Ramos (cell line): ENCODE results near the gene POLR1F.

Experiments
- in situ Hi-C: fragments of 300-500 bp; cut with MboI; formaldehyde crosslinking; loops from one replicate; pipeline ENCODE4 v1.14.3; 2022; ENCODE audit warnings: low sequenced_read_pairs; ENCODE audit not compliant: unreplicated experiment

POLR1F gene

DNA sequence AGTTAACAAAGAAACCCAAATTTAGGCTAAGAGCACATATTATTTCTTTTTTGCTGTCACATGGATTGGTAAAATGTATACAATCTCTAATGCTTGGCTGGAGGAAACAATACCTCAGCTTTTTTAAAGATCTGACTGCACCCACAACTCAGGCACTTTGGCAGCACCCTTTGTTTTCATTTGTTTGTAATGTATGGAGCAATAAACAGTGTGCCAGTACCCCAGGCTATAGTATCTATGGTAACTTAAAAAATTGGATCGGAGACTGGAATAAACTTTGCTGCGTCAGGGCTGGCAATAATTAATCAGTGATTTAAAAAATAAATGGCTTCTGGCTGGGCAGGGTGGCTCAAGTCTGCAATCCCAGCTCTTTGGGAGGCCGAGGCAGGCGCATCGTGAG is 27.2 kb downstream of the POLR1F start:
- in situ Hi-C loops: no loop called here

DNA sequence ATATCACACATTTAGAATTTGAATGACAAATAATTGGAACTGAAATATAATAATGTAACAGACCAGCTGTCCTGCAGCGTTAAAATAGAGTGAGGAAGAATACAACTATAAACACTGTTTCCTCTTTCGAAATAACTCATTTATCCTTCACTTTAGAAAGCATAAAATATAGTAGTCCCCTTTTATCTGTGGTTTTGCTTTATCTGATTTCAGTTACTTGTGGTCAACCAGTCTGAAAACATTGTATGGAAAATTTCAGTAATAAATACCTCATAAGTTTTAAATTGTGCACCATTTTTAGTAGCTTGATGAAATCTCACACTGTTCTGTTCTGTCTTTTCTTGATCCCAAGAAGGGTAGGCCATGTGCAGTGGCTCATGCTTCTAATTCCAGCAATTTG is 31.7 kb downstream of the POLR1F start:
- in situ Hi-C loops: no loop called here

DNA sequence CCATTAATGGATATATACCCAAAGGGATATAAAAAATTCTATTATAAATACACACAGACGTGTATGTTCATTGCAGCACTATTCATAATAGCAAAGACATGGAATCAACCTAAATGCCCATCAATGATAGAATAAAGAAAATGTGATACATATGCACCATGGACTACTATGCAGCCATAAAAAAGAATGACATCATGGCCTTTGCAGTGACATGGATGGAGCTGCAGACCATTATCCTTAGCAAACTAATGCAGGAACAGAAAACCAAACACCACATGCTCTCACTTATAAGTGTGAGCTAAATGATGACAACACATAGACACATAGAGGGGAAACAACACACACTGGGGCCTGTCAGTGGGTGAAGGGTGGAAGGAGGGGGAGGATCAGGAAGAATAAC is 33.0 kb downstream of the POLR1F start:
- in situ Hi-C loops: no loop called here

DNA sequence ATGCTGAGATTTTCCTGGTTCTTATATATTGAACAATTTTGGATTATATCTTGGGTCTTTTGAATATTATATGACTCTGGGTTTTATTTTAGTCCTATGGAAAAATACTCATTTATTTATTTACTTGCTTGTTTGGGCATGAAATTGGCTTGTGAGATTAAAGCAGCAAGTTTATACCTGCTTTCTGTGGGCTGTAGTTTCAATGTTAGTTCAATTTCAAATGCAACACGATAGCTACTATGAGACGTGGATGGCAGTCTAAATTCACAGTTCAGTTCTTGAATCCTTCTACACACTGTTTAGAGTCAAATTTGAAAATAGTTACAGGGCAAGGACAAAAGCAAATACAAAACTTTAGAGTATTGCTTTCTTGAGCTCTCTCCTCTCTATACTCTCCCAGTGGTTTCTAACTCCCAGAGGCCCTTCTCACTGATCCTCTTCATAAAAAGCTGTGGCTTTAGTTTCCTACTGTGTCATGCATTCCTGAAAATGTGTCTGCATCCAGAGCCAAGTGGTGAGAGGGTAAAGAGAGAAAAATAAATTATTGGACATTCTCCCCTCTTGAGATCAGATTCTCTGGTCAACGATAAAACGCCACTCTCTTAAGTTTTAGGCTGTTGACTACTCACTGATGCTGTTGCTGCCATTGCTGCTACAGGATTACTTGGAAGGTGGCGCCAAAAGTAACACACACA is 34.4 kb downstream of the POLR1F start:
- in situ Hi-C loops: loop anchor here (25.0 kb wide), 1 partner anchor 1312 kb away; no protein-coding TSS in a partner anchor

DNA sequence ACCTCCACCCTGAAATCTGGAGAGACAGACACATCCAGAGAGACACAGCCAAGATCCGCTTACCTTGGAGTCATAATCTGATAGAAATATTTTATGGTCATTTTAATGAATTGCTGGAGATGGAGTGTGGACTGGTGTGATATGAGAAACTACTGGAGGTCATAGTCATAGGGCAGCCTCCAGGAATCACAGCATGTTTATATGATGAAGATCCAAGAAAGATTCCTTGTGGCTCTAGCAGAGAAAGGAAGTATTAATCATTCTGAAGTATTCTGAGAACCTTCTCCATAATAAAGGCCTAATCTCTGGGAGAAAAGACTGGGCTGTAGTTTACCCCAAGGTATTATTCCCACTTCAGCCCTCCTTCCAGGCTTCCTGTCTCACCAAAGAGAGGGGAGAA is 38.0 kb downstream of the POLR1F start:
- in situ Hi-C loops: loop anchor here (25.0 kb wide), 1 partner anchor 1309 kb away; no protein-coding TSS in a partner anchor

DNA sequence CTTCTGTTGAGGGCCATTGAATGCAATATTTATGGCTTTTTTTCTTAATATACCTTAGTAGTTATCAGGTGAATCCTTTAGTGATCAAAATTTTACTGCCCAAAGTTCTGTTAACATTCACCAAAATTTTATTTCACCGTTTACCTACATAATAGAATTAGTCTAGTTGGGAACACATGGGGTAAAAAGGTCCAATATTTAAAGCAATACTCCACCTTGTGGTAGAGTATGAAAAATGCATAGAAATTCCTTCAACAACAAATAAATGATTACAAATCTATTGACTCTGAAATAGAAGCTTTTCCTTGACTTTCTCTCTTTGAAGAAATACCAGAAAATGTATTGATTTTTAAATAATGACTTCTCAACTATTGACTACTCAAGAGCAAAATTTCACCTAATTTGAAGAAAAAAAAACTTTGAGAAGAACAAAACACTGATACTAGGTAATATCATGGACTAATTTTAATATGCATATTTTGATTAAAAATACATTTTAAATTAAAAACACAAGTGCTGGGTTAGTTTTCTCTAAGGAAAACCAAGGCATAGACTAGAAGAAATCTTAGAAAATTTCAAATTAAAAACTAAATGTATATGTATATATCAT is 43.3 kb downstream of the POLR1F start:
- in situ Hi-C loops: loop anchor here (25.0 kb wide), 1 partner anchor 1303 kb away; no protein-coding TSS in a partner anchor

- in situ Hi-C loops: loop anchor here (25.0 kb wide), 1 partner anchor 1302 kb away; no protein-coding TSS in a partner anchor
These were observed 44.9 kb downstream of the POLR1F start for GRCh38 chr7:19663816-19664462.

GRCh38 chr7:19648791-19649190 is 60.0 kb downstream of the POLR1F start:
- in situ Hi-C loops: no loop called here
